ENCODE data around the gene PLPPR5. TPM values are rescaled to one million over a fixed set of nuclear protein-coding genes. Genes with fewer than 3 reads are reported as not detected.

Gene PLPPR5
- total and polyA plus RNA-seq, 2 donors (not counting 1 experiment from before 2014, with no cell fraction given), result under 0.01 to 0.25 TPM

DNA sequence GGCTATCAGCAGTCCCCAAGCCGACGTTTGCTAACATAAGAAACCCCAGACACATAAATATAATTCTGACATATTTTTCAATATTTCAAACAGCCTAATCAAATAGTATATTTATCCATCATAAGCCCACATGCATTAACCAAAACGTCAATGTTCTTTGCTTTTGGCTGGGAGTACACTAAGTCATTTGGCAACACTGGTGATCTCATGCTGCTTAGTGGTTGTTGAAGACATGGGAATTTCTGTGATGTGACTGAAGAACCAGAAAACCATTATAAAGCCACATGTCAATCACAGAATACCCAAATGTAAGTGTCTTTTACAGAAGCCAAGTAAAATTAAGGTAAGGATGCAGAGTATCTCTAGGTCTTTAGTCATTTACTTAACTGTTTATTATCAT lies 57.6 kb downstream of the PLPPR5 start:
- no peaks in the 10 kb centered on the region for H3K4me1 ChIP-seq (ENCODE audit: control insufficient read depth, extremely low read depth, insufficient read depth, low read length)
- H2AFZ ChIP-seq (ENCODE audit: low read length), result no peak overlapping the region
- no peak for DNase-seq (ENCODE audit: low read depth in 2 of 2)
- no peak overlapping the region for H3K4me2 ChIP-seq (ENCODE audit: extremely low read depth, insufficient read depth, low read length)
- TF ChIP-seq, protein P1, sequence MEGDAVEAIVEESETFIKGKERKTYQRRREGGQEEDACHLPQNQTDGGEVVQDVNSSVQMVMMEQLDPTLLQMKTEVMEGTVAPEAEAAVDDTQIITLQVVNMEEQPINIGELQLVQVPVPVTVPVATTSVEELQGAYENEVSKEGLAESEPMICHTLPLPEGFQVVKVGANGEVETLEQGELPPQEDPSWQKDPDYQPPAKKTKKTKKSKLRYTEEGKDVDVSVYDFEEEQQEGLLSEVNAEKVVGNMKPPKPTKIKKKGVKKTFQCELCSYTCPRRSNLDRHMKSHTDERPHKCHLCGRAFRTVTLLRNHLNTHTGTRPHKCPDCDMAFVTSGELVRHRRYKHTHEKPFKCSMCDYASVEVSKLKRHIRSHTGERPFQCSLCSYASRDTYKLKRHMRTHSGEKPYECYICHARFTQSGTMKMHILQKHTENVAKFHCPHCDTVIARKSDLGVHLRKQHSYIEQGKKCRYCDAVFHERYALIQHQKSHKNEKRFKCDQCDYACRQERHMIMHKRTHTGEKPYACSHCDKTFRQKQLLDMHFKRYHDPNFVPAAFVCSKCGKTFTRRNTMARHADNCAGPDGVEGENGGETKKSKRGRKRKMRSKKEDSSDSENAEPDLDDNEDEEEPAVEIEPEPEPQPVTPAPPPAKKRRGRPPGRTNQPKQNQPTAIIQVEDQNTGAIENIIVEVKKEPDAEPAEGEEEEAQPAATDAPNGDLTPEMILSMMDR (conservative IDR thresholded peaks at IDR 0.05 in 1 of 2, IDR thresholded peaks at IDR 0.05 in 1 of 2; ENCODE audit: low read depth in 1 of 2, low read length in 2 of 2), result no peak
- TF ChIP-seq EZH2 (IDR thresholded peaks at IDR 0.05; ENCODE audit: low read length, missing control alignments), result no peak
- H3K27me3 ChIP-seq (ENCODE audit: control insufficient read depth, insufficient read depth, low read length), result no peaks in the 10 kb centered on the region
- no peaks in the 10 kb centered on the region for H3K36me3 ChIP-seq (ENCODE audit: control insufficient read depth, insufficient read depth, low read length)
- H3K79me2 ChIP-seq (ENCODE audit: control insufficient read depth, insufficient read depth, low read length), result no peaks in the 10 kb centered on the region
- H3K4me3 ChIP-seq (replicated peaks in 1 of 4; ENCODE audit: control extremely low read depth in 1 of 4, insufficient read depth in 1 of 4, low read depth in 3 of 4, low read length in 4 of 4), result no peak overlapping the region
- no peaks in the 10 kb centered on the region for H3K9me3 ChIP-seq (ENCODE audit: control insufficient read depth, insufficient read depth, low read depth, low read length)
- H3K9ac ChIP-seq (ENCODE audit: insufficient read depth, low read length), result no peak overlapping the region
- no peaks in the 10 kb centered on the region for H4K20me1 ChIP-seq (ENCODE audit: control insufficient read depth, extremely low read depth, insufficient read depth, low read length)
- no peak overlapping the region for H3K27ac ChIP-seq (ENCODE audit: insufficient read depth, low read length)

DNA sequence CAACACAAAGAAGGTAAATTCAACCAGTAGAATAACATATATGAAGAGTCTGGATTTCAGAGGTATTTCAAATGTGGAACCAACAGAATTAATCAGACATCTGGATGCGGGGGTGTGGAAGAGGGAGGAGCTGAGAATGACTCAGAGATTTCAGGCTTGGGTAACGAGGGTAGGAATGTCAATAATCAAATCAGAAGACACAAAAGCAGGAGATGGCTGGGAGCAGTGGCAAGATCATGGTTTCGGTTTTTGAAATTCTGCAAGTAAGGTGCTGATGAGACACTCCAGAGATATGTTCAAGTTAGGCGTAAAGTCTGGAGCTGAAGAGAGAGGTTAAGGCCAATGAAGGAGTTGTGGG lies 64.0 kb downstream of the PLPPR5 start:
- Histone ChIP-seq H2AFZ (ENCODE audit: low read length) (peak overlapping the region; percentile 66), H3K4me1 (ENCODE audit: control insufficient read depth, extremely low read depth, insufficient read depth, low read length) (peaks cover 11% of the 10 kb centered on the region), H3K4me2 (ENCODE audit: extremely low read depth, insufficient read depth, low read length) (peak overlapping the region; percentile 65), H3K9me3 (ENCODE audit: control insufficient read depth, insufficient read depth, low read depth, low read length) (no peaks in the 10 kb centered on the region), H3K27me3 (ENCODE audit: control insufficient read depth, insufficient read depth, low read length) (no peaks in the 10 kb centered on the region), H4K20me1 (ENCODE audit: control insufficient read depth, extremely low read depth, insufficient read depth, low read length) (no peaks in the 10 kb centered on the region), H3K36me3 (ENCODE audit: control insufficient read depth, insufficient read depth, low read length) (no peaks in the 10 kb centered on the region), H3K4me3 (replicated peaks in 1 of 4; ENCODE audit: control extremely low read depth in 1 of 4, insufficient read depth in 1 of 4, low read depth in 3 of 4, low read length in 4 of 4) (no peak overlapping the region), H3K9ac (ENCODE audit: insufficient read depth, low read length) (no peak overlapping the region), H3K79me2 (ENCODE audit: control insufficient read depth, insufficient read depth, low read length) (no peaks in the 10 kb centered on the region), H3K27ac (ENCODE audit: insufficient read depth, low read length) (no peak overlapping the region)
- no peak for TF ChIP-seq EZH2 (IDR thresholded peaks at IDR 0.05; ENCODE audit: low read length, missing control alignments)
- TF ChIP-seq, protein P1 (conservative IDR thresholded peaks at IDR 0.05 in 1 of 2, IDR thresholded peaks at IDR 0.05 in 1 of 2; ENCODE audit: low read depth in 1 of 2, low read length in 2 of 2), result no peak
- peak; percentile 50 to 81 for DNase-seq (ENCODE audit: low read depth in 2 of 2)

DNA sequence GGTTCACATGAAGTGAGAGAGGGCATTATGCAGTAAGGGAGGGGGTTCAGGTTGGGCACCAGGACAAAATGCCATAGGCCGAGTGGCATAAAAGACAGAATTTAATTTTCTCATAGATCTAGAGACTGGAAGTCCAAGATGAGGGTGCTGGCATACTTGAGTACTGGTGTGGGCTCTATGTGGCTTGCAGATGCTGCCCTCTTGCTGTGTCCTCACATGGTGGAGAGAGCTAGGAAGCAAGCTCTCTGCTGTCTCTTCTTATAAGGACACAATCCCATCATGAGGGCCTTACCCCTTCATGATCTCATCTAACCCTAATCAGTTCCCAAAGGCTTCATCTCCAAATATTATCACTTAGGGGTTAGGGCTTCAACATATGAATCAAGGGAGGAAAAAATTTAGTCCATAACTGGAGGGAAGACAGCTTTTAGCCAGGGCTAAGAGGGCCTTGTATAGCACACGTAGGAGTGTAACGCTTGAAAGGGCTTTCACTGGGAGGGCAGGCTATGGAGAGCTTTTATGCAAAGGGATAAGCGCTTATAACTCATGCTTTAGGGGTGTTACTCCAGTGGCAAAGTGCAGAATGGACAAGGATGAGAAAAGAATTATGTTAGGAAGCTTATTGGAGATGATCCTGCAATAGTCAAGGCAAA lies 64.5 kb downstream of the PLPPR5 start:
- peaks cover 11% of the 10 kb centered on the region for H3K4me1 ChIP-seq (ENCODE audit: control insufficient read depth, extremely low read depth, insufficient read depth, low read length)
- H3K9me3 ChIP-seq (ENCODE audit: control insufficient read depth, insufficient read depth, low read depth, low read length), result no peaks in the 10 kb centered on the region
- H3K79me2 ChIP-seq (ENCODE audit: control insufficient read depth, insufficient read depth, low read length), result no peaks in the 10 kb centered on the region
- H2AFZ ChIP-seq (ENCODE audit: low read length), result no peak overlapping the region
- H3K36me3 ChIP-seq (ENCODE audit: control insufficient read depth, insufficient read depth, low read length), result no peaks in the 10 kb centered on the region
- TF ChIP-seq, protein P1 (conservative IDR thresholded peaks at IDR 0.05 in 1 of 2, IDR thresholded peaks at IDR 0.05 in 1 of 2; ENCODE audit: low read depth in 1 of 2, low read length in 2 of 2), result no peak
- TF ChIP-seq EZH2 (IDR thresholded peaks at IDR 0.05; ENCODE audit: low read length, missing control alignments), result no peak
- no peak overlapping the region for H3K9ac ChIP-seq (ENCODE audit: insufficient read depth, low read length)
- H3K27me3 ChIP-seq (ENCODE audit: control insufficient read depth, insufficient read depth, low read length), result no peaks in the 10 kb centered on the region
- H4K20me1 ChIP-seq (ENCODE audit: control insufficient read depth, extremely low read depth, insufficient read depth, low read length), result no peaks in the 10 kb centered on the region
- H3K27ac ChIP-seq (ENCODE audit: insufficient read depth, low read length), result no peak overlapping the region
- peak overlapping the region; percentile 13 for H3K4me2 ChIP-seq (ENCODE audit: extremely low read depth, insufficient read depth, low read length)
- no peak for DNase-seq (ENCODE audit: low read depth in 2 of 2)
- no peak overlapping the region for H3K4me3 ChIP-seq (replicated peaks in 1 of 4; ENCODE audit: control extremely low read depth in 1 of 4, insufficient read depth in 1 of 4, low read depth in 3 of 4, low read length in 4 of 4)
